K562 (cell line): ENCODE results near the gene POLR2L. TPM values are rescaled to one million over a fixed set of nuclear protein-coding genes. Genes with fewer than 3 reads are reported as not detected.

Source experiments
- ARID2 ChIP-seq: fragments of 450-650 bp; IDR thresholded peaks from 2 replicates; pipeline ENCODE4 v1.6.1; 2017; ENCODE audit warnings: antibody characterized with exemption, mild to moderate bottlenecking
- CREBBP ChIP-seq: IDR thresholded peaks from one replicate; pipeline ENCODE4 v1.6.1; 2012; ENCODE audit warnings: low read depth, mild to moderate bottlenecking, control low read depth, inconsistent platforms, low read length
- EGR1 ChIP-seq: fragments of 450-650 bp; conservative IDR thresholded peaks from 2 replicates; pipeline ENCODE4 v1.6.1; 2017; ENCODE audit warnings: mild to moderate bottlenecking
- EWSR1 ChIP-seq: fragments of 450-650 bp; IDR thresholded peaks from 2 replicates; pipeline ENCODE4 v1.6.1; 2018; ENCODE audit warnings: borderline replicate concordance, mild to moderate bottlenecking, low read depth, moderate library complexity; ENCODE audit not compliant: partially characterized antibody
- FOSL1 ChIP-seq: fragments of 200-800 bp; sonication (Bioruptor generic); conservative IDR thresholded peaks from 2 replicates; pipeline ENCODE4 v1.6.1; 2016; ENCODE audit warnings: missing genetic modification characterization, missing compliant biosample characterization
- GATAD2B ChIP-seq: fragments of 450-650 bp; IDR thresholded peaks from 2 replicates; pipeline ENCODE4 v1.6.1; 2017; ENCODE audit warnings: mild to moderate bottlenecking, borderline replicate concordance
- HES1 ChIP-seq: fragments of 450-650 bp; IDR thresholded peaks from 2 replicates; pipeline ENCODE4 v1.6.1; 2016; ENCODE audit warnings: low read depth, mild to moderate bottlenecking, moderate library complexity
- HNRNPH1 ChIP-seq: fragments of 200-400 bp; formaldehyde crosslinking; optimal IDR thresholded peaks from 2 replicates; pipeline ENCODE3; 2017; ENCODE audit warnings: low read depth, mild to moderate bottlenecking, low read length, moderate library complexity
- NBN ChIP-seq: fragments of 450-650 bp; IDR thresholded peaks from 2 replicates; pipeline ENCODE4 v1.6.1; 2016; ENCODE audit warnings: low read depth, mild to moderate bottlenecking
- PCBP2 ChIP-seq: fragments of 200-400 bp; formaldehyde crosslinking; IDR thresholded peaks from 2 replicates; pipeline ENCODE4 v1.6.1; 2018; ENCODE audit warnings: low read length, low read depth, mild to moderate bottlenecking, moderate library complexity; ENCODE audit not compliant: poor library complexity, severe bottlenecking
- RB1 ChIP-seq: fragments of 450-650 bp; IDR thresholded peaks from 2 replicates; pipeline ENCODE4 v1.6.1; 2017; ENCODE audit warnings: low read depth, mild to moderate bottlenecking
- RBBP5 ChIP-seq: fragments of 200-600 bp; sonication (generic); IDR thresholded peaks from 2 replicates; pipeline ENCODE4 v1.6.1; 2012; ENCODE audit warnings: borderline replicate concordance, mild to moderate bottlenecking, low read length, control low read depth, inconsistent platforms; ENCODE audit not compliant: insufficient read depth, poor library complexity, severe bottlenecking
- SREBF2 ChIP-seq: sonication (generic); formaldehyde crosslinking; IDR thresholded peaks from 2 replicates; pipeline ENCODE4 v1.4.0; 2020; ENCODE audit warnings: mild to moderate bottlenecking, missing genetic modification reagents
- STAT6 ChIP-seq: sonication (generic); formaldehyde crosslinking; IDR thresholded peaks from 2 replicates; pipeline ENCODE4 v1.8.1; 2023; ENCODE audit warnings: mild to moderate bottlenecking, missing genetic modification reagents
- TAF1 ChIP-seq: IDR thresholded peaks from 2 replicates; pipeline ENCODE4 v1.6.1; 2011; ENCODE audit warnings: mild to moderate bottlenecking, low read length, moderate library complexity; ENCODE audit not compliant: insufficient read depth, control insufficient read depth, severe bottlenecking; ENCODE audit errors: extremely low read depth
- TCF3 ChIP-seq: sonication (generic); formaldehyde crosslinking; IDR thresholded peaks from 2 replicates; pipeline ENCODE4 v1.4.0; 2020; ENCODE audit warnings: mild to moderate bottlenecking, missing genetic modification reagents
- TCF7L2 ChIP-seq: fragments of 150-350 bp; IDR thresholded peaks from 2 replicates; pipeline ENCODE4 v1.6.1; 2016; ENCODE audit warnings: low read depth, mild to moderate bottlenecking, low read length, moderate library complexity
- THRAP3 ChIP-seq: fragments of 450-650 bp; IDR thresholded peaks from 2 replicates; pipeline ENCODE4 v1.6.1; 2016; ENCODE audit warnings: mild to moderate bottlenecking, inconsistent platforms, borderline replicate concordance
- TRIM28 ChIP-seq: fragments of 450-650 bp; IDR thresholded peaks from 2 replicates; pipeline ENCODE4 v1.6.1; 2017
- ZBTB33 ChIP-seq: sonication (generic); formaldehyde crosslinking; IDR thresholded peaks from 2 replicates; pipeline ENCODE4 v1.8.1; 2023; ENCODE audit warnings: mild to moderate bottlenecking, missing genetic modification reagents
- ZC3H4 ChIP-seq: sonication (generic); formaldehyde crosslinking; IDR thresholded peaks from 2 replicates; pipeline ENCODE4 v1.9.0; 2021; ENCODE audit warnings: missing genetic modification reagents, borderline replicate concordance
- ZNF232 ChIP-seq: sonication (generic); formaldehyde crosslinking; IDR thresholded peaks from 2 replicates; pipeline ENCODE4 v1.8.0; 2022; ENCODE audit warnings: mild to moderate bottlenecking, missing genetic modification reagents
- ZNF324 ChIP-seq: fragments of 250-450 bp; sonication (Bioruptor Pico); IDR thresholded peaks from 2 replicates; pipeline ENCODE4 v1.4.0; 2020; ENCODE audit warnings: mild to moderate bottlenecking
- ZNF354B ChIP-seq: fragments of 250-450 bp; sonication (Bioruptor Pico); IDR thresholded peaks from 2 replicates; pipeline ENCODE4 v1.4.0; 2020
- ZNF431 ChIP-seq: sonication (generic); formaldehyde crosslinking; IDR thresholded peaks from 2 replicates; pipeline ENCODE4 v1.8.0; 2022; ENCODE audit warnings: mild to moderate bottlenecking, missing genetic modification reagents
- ZNF717 ChIP-seq: fragments of 250-450 bp; sonication (Bioruptor Pico); IDR thresholded peaks from 2 replicates; pipeline ENCODE4 v1.5.0; 2021
- polyA plus RNA-seq, 8 experiments: library from polyadenylated mRNA; depleted of rRNA in 4 of 8; stranded (reverse) in 5 of 8; unstranded in 3 of 8; fragments of >200 nt; fragmentation: Nextera tagmentation in 2 of 8; fragmentation: Illumina TruSeq in 1 of 8; extraction: Ambion mirVana in 2 of 8; extraction: Trizol in 1 of 8; gene quantifications; 2 replicates each; pipeline versions ENCODE4 v1.2.1 to v1.2.3, GENCODE V29; 2011 to 2014; ENCODE audit warnings: inconsistent platforms in 1 of 8, missing spikeins in 1 of 8
- total RNA-seq, 7 experiments: library from RNA; depleted of rRNA in 6 of 7; stranded (reverse); fragments of >200 nt in 6 of 7; fragmentation: Illumina TruSeq in 2 of 7; extraction: Trizol in 2 of 7; gene quantifications; 2 replicates each; pipeline versions ENCODE4 v1.2.1 to v1.2.3, GENCODE V29; 2011 to 2021; ENCODE audit warnings: low replicate concordance in 1 of 7

POLR2L gene
- total and polyA plus RNA-seq, 9 of the 15 experiments (the other 6 are each of a cell fraction or from before 2014, with no cell fraction given): 38.3 to 688 (median 108) TPM

GRCh38 chr11:832529-833113 is 9.7 kb downstream of the POLR2L start, which contains the start of gene CD151 (continued):
- TF ChIP-seq ZC3H4 (CRISPR knock-in tag) (no peak), THRAP3 (no peak), NBN (no peak), GATAD2B (no peak), CREBBP (no peak), HNRNPH1 (no peak), FOSL1 (tag) (no peak), ZBTB33 (no peak), ZNF354B (CRISPR knock-in tag) (no peak), HES1 (no peak), ZNF431 (CRISPR knock-in tag) (peak; percentile 58; the same call in 1 of the 2 replicates), EWSR1 (no peak), RBBP5 (no peak), TCF3 (CRISPR knock-in tag) (no peak), TAF1 (no peak), TCF7L2 (no peak), STAT6 (CRISPR knock-in tag) (no peak), RB1 (peak; percentile 65), ZNF232 (CRISPR knock-in tag) (no peak), ARID2 (no peak), SREBF2 (CRISPR knock-in tag) (no peak), ZNF324 (CRISPR knock-in tag) (no peak), EGR1 (peak; percentile 93), TRIM28 (no peak), PCBP2 (no peak), ZNF717 (CRISPR knock-in tag) (no peak)
